Colonic mucosa (tissue), 4 donors: Measurements from ENCODE around the gene DHRS7B. TPM values are rescaled to one million over a fixed set of nuclear protein-coding genes. Genes with fewer than 3 reads are reported as not detected.

Source experiments
- DNase-seq: peaks from one replicate; pipeline ENCODE4 v3.0.0-alpha.2; 2020
- H3K27ac ChIP-seq: fragments of 200-600 bp; one replicate; pipeline ENCODE4 v1.8.0; 2021
- H3K27me3 ChIP-seq: fragments of 200-600 bp; one replicate; pipeline ENCODE4 v1.8.0; 2021
- H3K36me3 ChIP-seq: fragments of 200-600 bp; one replicate; pipeline ENCODE4 v1.8.0; 2021
- H3K4me1 ChIP-seq: fragments of 200-600 bp; one replicate; pipeline ENCODE4 v1.8.0; 2021; ENCODE audit warnings: mild to moderate bottlenecking
- H3K4me3 ChIP-seq: fragments of 200-600 bp; one replicate; pipeline ENCODE4 v1.8.0; 2021
- H3K9ac ChIP-seq, 2 donors: one replicate each; pipeline ENCODE4 v1.7.0; 2013; ENCODE audit warnings: control low read depth in 2 of 2, low read depth in 2 of 2, low read length in 2 of 2
- H3K9me3 ChIP-seq: fragments of 200-600 bp; one replicate; pipeline ENCODE4 v1.8.0; 2021
- CTCF ChIP-seq: fragments of 200-600 bp; IDR thresholded peaks from one replicate; pipeline ENCODE4 v1.8.0; 2022; ENCODE audit warnings: antibody characterized with exemption, mild to moderate bottlenecking
- intact Hi-C: fragments of 100-400 bp; cut with DNase I; formaldehyde crosslinking; loops from one replicate; pipeline ENCODE4 v1.14.1; 2022
- total RNA-seq, 2 donors: library from RNA; stranded (reverse); fragmentation: NEBNext Ultra II Directional in 1 of 2; extraction: Animal tissue kit (Norgen Biotek cat#: 25700) in 1 of 2; gene quantifications; one replicate each; pipeline ENCODE4 v1.2.1, GENCODE V29; 2021
- donor health status: healthy.
- donor health status: DM: no; HTN: no; CAD: no.
- donor health status: DM: no; HTN: no; CAD: no.

DHRS7B gene
- total RNA-seq, 2 donors from 2014 or later, result 29.4 to 44.0 TPM

- H3K4me1 ChIP-seq, result no peaks in the 10 kb centered on the region
- H3K27me3 ChIP-seq, result no peaks in the 10 kb centered on the region
- no peaks in the 10 kb centered on the region for H3K36me3 ChIP-seq
- no peak for DNase-seq
- H3K27ac ChIP-seq, result no peak overlapping the region
- H3K9ac ChIP-seq, result no peak overlapping the region
- no peak for TF ChIP-seq CTCF
- intact Hi-C loops, result no loop called here
- H3K9me3 ChIP-seq, result no peaks in the 10 kb centered on the region
- no peak overlapping the region for H3K4me3 ChIP-seq
Observed at GRCh38 chr17:21170809-21171208, 44.0 kb downstream of the DHRS7B start.

- Histone ChIP-seq H3K4me3 (no peak overlapping the region), H3K9ac (no peak overlapping the region), H3K4me1 (no peaks in the 10 kb centered on the region), H3K36me3 (no peaks in the 10 kb centered on the region), H3K27me3 (no peaks in the 10 kb centered on the region), H3K27ac (no peak overlapping the region), H3K9me3 (no peaks in the 10 kb centered on the region)
- intact Hi-C loops, result no loop called here
- no peak for TF ChIP-seq CTCF
- DNase-seq, result no peak
Observed at GRCh38 chr17:21171309-21171922, 44.7 kb downstream of the DHRS7B start.

GRCh38 chr17:21171970-21172510, 45.3 kb downstream of the DHRS7B start:
- DNase-seq, result no peak
- intact Hi-C loops, result no loop called here
- Histone ChIP-seq H3K9ac (no peak overlapping the region), H3K4me1 (no peaks in the 10 kb centered on the region), H3K4me3 (no peak overlapping the region), H3K27ac (no peak overlapping the region), H3K36me3 (no peaks in the 10 kb centered on the region), H3K27me3 (no peaks in the 10 kb centered on the region), H3K9me3 (no peaks in the 10 kb centered on the region)
- TF ChIP-seq CTCF, result no peak

- intact Hi-C loops, result no loop called here
- H3K4me1 ChIP-seq, result no peaks in the 10 kb centered on the region
Observed at GRCh38 chr17:21172846-21173245, 46.1 kb downstream of the DHRS7B start.

GRCh38 chr17:21173543-21173942, 46.8 kb downstream of the DHRS7B start:
- H3K9me3 ChIP-seq, result no peaks in the 10 kb centered on the region
- DNase-seq, result no peak
- H3K27me3 ChIP-seq, result no peaks in the 10 kb centered on the region
- H3K36me3 ChIP-seq, result no peaks in the 10 kb centered on the region
- no peak overlapping the region for H3K9ac ChIP-seq
- no peaks in the 10 kb centered on the region for H3K4me1 ChIP-seq
- no peak overlapping the region for H3K4me3 ChIP-seq
- TF ChIP-seq CTCF, result no peak
- no peak overlapping the region for H3K27ac ChIP-seq
- intact Hi-C loops, result no loop called here

More at GRCh38 chr17:21172846-21173245, 46.1 kb downstream of the DHRS7B start:
- Histone ChIP-seq H3K27ac (no peak overlapping the region), H3K4me3 (no peak overlapping the region), H3K9ac (no peak overlapping the region), H3K36me3 (no peaks in the 10 kb centered on the region), H3K9me3 (no peaks in the 10 kb centered on the region), H3K27me3 (no peaks in the 10 kb centered on the region)
- TF ChIP-seq CTCF, result no peak
- DNase-seq, result no peak
